Small intestine (tissue), 7 donors: ENCODE measurements around the gene CFAP251. TPM values are rescaled to one million over a fixed set of nuclear protein-coding genes. Genes with fewer than 3 reads are reported as not detected.
"Not testable (repeated sequence)": the region's sequence is repeated elsewhere in the genome, so short reads cannot be mapped to it uniquely, and the experiment has no call there.

Experiments used
- DNase-seq, 2 donors: peaks; one replicate each; pipeline versions ENCODE4 v3.0.0 to v3.0.0-alpha.2; 2013
- FAIRE-seq: peaks from 2 replicates; lab custom pipeline; 2012; peaks lifted over from hg19 to GRCh38; lab: Jason Lieb, UNC
- H3K27ac ChIP-seq, 3 donors: one replicate each; pipeline ENCODE4 v1.5.1; 2013; ENCODE audit warnings: low read length in 2 of 3, mild to moderate bottlenecking in 2 of 3, control low read depth in 1 of 3, inconsistent platforms in 1 of 3, low read depth in 1 of 3, moderate library complexity in 1 of 3
- H3K27me3 ChIP-seq, 3 donors: one replicate each; pipeline ENCODE4 v1.6.1; 2013; ENCODE audit warnings: low read length in 3 of 3, inconsistent platforms in 1 of 3; ENCODE audit not compliant: control insufficient read depth in 3 of 3, insufficient read depth in 3 of 3
- H3K36me3 ChIP-seq, 3 donors: one replicate each; pipeline ENCODE4 v1.6.1; 2013; ENCODE audit warnings: low read length in 3 of 3, inconsistent platforms in 1 of 3, low read depth in 1 of 3, mild to moderate bottlenecking in 1 of 3, moderate library complexity in 1 of 3; ENCODE audit not compliant: control insufficient read depth in 3 of 3, insufficient read depth in 2 of 3
- H3K4me1 ChIP-seq, 3 donors: one replicate each; pipeline ENCODE4 v1.6.1; 2013; ENCODE audit warnings: low read length in 2 of 3, inconsistent platforms in 1 of 3, low read depth in 1 of 3, mild to moderate bottlenecking in 1 of 3, moderate library complexity in 1 of 3; ENCODE audit not compliant: control insufficient read depth in 3 of 3, insufficient read depth in 2 of 3
- H3K4me3 ChIP-seq, 3 donors: one replicate each; pipeline ENCODE4 v1.5.1; 2013; ENCODE audit warnings: low read length in 3 of 3, control low read depth in 1 of 3, inconsistent platforms in 1 of 3, low read depth in 1 of 3, mild to moderate bottlenecking in 1 of 3, moderate library complexity in 1 of 3
- H3K9me3 ChIP-seq, 2 donors: one replicate each; pipeline ENCODE4 v1.6.1; 2013; ENCODE audit warnings: low read depth in 1 of 2, low read length in 1 of 2; ENCODE audit not compliant: control insufficient read depth in 2 of 2, insufficient read depth in 1 of 2
- WGBS, 3 donors: extraction: QIAGEN DNeasy Blood & Tissue Kit; methylation state at CpG; one replicate each; pipeline ENCODE4 v1.1.7; 2013; 5-methylcytosine and 5-hydroxymethylcytosine counted together
- polyA plus RNA-seq, 4 donors: library from polyadenylated mRNA; stranded (reverse) in 3 of 4; unstranded in 1 of 4; fragments of 200-250 nt in 3 of 4; fragments of 120-200 nt in 1 of 4; gene quantifications; one replicate each; pipeline versions ENCODE4 v1.2.1 to v1.2.3, GENCODE V29; 2013
- donor health status: healthy with polysubstance abuse.
- donor health status: control.
- donor health status: control.
- donor health status: Bipolar disorder and iron deficiency.
- donor health status: healthy.

Gene CFAP251
- polyA plus RNA-seq, 4 donors: 0.34 to 1.6 (median 0.67) TPM; not detected in 1

- H3K27ac ChIP-seq: no peak overlapping the region
- H3K36me3 ChIP-seq: no peaks in the 10 kb centered on the region
- H3K27me3 ChIP-seq: peaks cover 0 to 2% (median 0%) of the 10 kb centered on the region in 3 donors
- DNase-seq (no peak), FAIRE-seq (no peak)
- no peaks in the 10 kb centered on the region for H3K4me1 ChIP-seq
- no peaks in the 10 kb centered on the region for H3K9me3 ChIP-seq
- H3K4me3 ChIP-seq: no peak overlapping the region
- 79 to 91% (median 91%) methylated on average over 14 of the region's 14 CpGs for WGBS, 3 donors
Measured at GRCh38 chr12:121980892-121981272, 62.5 kb downstream of the CFAP251 start.

DNA sequence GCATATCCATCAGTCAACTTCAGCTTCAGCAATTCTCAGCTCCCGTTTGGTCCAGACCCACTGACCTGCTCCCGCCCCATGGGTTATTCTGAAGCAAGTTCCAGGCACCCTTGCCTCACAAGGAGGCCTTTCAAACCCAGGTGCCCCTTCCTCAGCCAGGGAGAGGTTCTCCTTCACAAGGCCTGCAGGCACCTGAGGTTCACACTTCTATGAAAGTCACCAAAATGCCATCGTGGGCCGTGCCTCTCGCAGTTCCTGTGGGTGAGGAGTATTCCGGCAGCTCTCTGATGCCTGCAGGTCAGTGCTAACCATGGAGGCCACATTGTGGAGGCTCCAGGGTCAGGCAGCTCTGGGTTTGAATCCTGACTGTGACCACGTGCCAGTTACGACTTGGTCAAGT, 63.1 kb downstream of the CFAP251 start:
- Histone ChIP-seq H3K36me3 (no peaks in the 10 kb centered on the region), H3K27ac (no peak overlapping the region), H3K9me3 (no peaks in the 10 kb centered on the region), H3K27me3 (peaks cover 0 to 2% (median 0%) of the 10 kb centered on the region in 3 donors), H3K4me1 (no peaks in the 10 kb centered on the region), H3K4me3 (no peak overlapping the region)
- DNase-seq (no peak), FAIRE-seq (no peak)
- 76 to 84% (median 82%) methylated on average over 8 of the region's 8 CpGs for WGBS, 3 donors

GRCh38 chr12:121982950-121983349, 64.6 kb downstream of the CFAP251 start:
- H3K27ac ChIP-seq: no peak overlapping the region
- no peaks in the 10 kb centered on the region for H3K36me3 ChIP-seq
- no peaks in the 10 kb centered on the region for H3K4me1 ChIP-seq
- H3K27me3 ChIP-seq: peaks cover 0 to 2% (median 0%) of the 10 kb centered on the region in 3 donors
- H3K4me3 ChIP-seq: no peak overlapping the region
- DNase-seq (no peak), FAIRE-seq (no peak)
- WGBS, 3 donors: 87 to 93% (median 91%) methylated on average over 6 of the region's 6 CpGs
- no peaks in the 10 kb centered on the region for H3K9me3 ChIP-seq

GRCh38 chr12:121983536-121984210, 65.3 kb downstream of the CFAP251 start:
- Histone ChIP-seq H3K36me3 (no peaks in the 10 kb centered on the region), H3K27ac (no peak overlapping the region), H3K27me3 (peaks cover 0 to 2% (median 0%) of the 10 kb centered on the region in 3 donors), H3K9me3 (no peaks in the 10 kb centered on the region), H3K4me3 (no peak overlapping the region), H3K4me1 (no peaks in the 10 kb centered on the region)
- DNase-seq: no peak
- FAIRE-seq: no peak
- 50 to 66% (median 56%) methylated on average over 13 of the region's 13 CpGs for whole genome bisulfite sequencing, 3 donors

- Histone ChIP-seq H3K4me3 (no peak overlapping the region), H3K36me3 (no peaks in the 10 kb centered on the region), H3K4me1 (no peaks in the 10 kb centered on the region), H3K27me3 (peaks cover 0 to 2% (median 0%) of the 10 kb centered on the region in 3 donors), H3K27ac (no peak overlapping the region), H3K9me3 (no peaks in the 10 kb centered on the region)
- whole genome bisulfite sequencing, 3 donors: 81 to 84% (median 82%) methylated on average over 14 of the region's 14 CpGs
- no peak for FAIRE-seq
- DNase-seq: no peak
Measured at GRCh38 chr12:121986489-121987245, 68.3 kb downstream of the CFAP251 start.

DNA sequence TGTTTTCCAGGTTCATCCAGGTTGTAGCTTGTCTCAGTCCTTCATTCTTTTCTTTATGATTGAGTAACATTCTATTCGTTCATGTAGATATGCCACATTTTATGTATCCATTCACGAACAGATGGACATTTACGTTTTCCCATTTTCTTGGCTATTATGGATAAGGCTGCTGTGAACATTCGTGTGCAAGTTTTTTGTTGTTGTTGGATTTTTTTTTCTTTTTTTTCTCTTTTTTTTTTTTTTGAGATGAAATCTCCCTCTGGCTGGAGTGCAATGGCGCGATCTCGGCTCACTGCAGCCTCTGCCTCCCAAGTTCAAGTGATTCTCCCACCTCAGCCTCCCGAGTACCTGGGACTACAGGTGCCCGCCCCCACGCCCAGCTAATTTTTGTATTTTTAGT, 70.1 kb downstream of the CFAP251 start:
- H3K9me3 ChIP-seq, FAIRE-seq, H3K27me3 ChIP-seq, H3K36me3 ChIP-seq, H3K27ac ChIP-seq, DNase-seq, H3K4me1 ChIP-seq, H3K4me3 ChIP-seq: not testable (repeated sequence)
- WGBS, 3 donors: 89 to 95% (median 94%) methylated on average over 10 of the region's 10 CpGs

DNA sequence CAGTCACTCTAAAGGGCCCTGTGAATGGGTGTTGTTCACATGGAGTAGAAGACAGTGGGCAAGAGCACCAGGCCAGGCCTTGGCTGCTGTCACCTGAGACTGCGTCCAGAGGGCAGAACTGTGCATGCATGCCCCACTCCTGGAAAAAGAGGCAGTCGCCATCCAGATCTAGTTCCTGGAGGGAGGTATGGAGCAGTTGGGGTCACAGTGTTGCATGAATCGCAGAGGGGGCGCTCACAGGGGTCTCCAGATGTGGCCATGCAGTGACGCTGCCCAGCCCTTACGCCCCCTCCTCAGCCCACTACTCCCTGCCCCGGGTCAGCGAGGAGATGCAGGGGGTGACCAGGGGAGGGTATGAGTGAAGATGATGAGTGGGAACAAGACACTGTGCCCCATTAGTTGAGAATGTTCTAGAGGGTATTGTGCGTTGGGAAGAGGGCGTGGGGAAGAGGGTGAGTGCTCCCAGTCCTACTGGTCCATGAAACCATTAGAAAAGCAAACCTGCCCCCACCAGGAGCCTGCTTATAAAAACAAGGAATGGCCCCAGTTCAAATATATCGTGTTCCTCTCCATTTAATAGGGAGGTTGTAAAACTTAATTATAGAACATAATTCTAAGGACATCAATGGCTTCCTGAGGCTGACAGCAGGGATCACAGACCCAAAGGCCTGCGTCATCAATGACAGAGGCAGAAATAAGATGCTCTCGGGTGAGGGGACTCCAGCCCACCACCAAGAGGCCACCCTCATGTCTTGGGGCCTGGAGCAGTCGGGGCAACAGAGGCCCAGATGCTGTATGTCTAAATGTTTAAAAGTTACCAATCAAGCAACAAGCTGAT, 71.1 kb downstream of the CFAP251 start:
- no peaks in the 10 kb centered on the region for H3K9me3 ChIP-seq
- WGBS, 3 donors: 86 to 92% (median 89%) methylated on average over 14 of the region's 14 CpGs
- no peaks in the 10 kb centered on the region for H3K27me3 ChIP-seq
- H3K36me3 ChIP-seq: no peaks in the 10 kb centered on the region
- H3K27ac ChIP-seq: no peak overlapping the region
- DNase-seq: no peak
- H3K4me1 ChIP-seq: no peaks in the 10 kb centered on the region
- no peak for FAIRE-seq
- no peak overlapping the region for H3K4me3 ChIP-seq

- WGBS, 3 donors: 83 to 93% (median 89%) methylated on average over 6 of the region's 6 CpGs
- no peaks in the 10 kb centered on the region for H3K27me3 ChIP-seq
- no peaks in the 10 kb centered on the region for H3K4me1 ChIP-seq
- no peak overlapping the region for H3K4me3 ChIP-seq
- FAIRE-seq (no peak), DNase-seq (no peak)
- no peaks in the 10 kb centered on the region for H3K9me3 ChIP-seq
- H3K27ac ChIP-seq: no peak overlapping the region
- no peaks in the 10 kb centered on the region for H3K36me3 ChIP-seq
Measured at GRCh38 chr12:121990114-121990647, 71.8 kb downstream of the CFAP251 start.
